Peyer's patch (tissue), 4 donors: Measurements from ENCODE around the gene CTCFL. TPM values are rescaled to one million over a fixed set of nuclear protein-coding genes. Genes with fewer than 3 reads are reported as not detected.

ENCODE experiments used
- DNase-seq, 3 donors: peaks; one replicate each; pipeline ENCODE4 v3.0.0-alpha.2; 2017 to 2019
- H3K27ac ChIP-seq, 4 donors: fragments of 200-600 bp; sonication (generic); one replicate each; pipeline ENCODE4 v1.5.1; 2016 to 2019
- H3K27me3 ChIP-seq, 2 donors: fragments of 200-600 bp; sonication (generic); one replicate each; pipeline ENCODE4 v1.5.1; 2019
- H3K36me3 ChIP-seq, 3 donors: fragments of 200-600 bp; sonication (generic); one replicate each; pipeline ENCODE4 v1.5.1; 2016 to 2019
- H3K4me1 ChIP-seq, 4 donors: fragments of 200-600 bp; sonication (generic); one replicate each; pipeline ENCODE4 v1.5.1; 2016 to 2019
- H3K4me3 ChIP-seq, 4 donors: fragments of 200-600 bp; sonication (generic); 1 replicate in 3 of 4; 2 replicates in 1 of 4; pipeline ENCODE4 v1.5.1; 2016 to 2019; ENCODE audit warnings: mild to moderate bottlenecking in 1 of 4
- H3K9me3 ChIP-seq, 4 donors: fragments of 200-600 bp; sonication (generic); one replicate each; pipeline ENCODE4 v1.5.1; 2016 to 2019; ENCODE audit warnings: mild to moderate bottlenecking in 1 of 4
- CTCF ChIP-seq, 6 experiments: fragments of 450-650 bp in 4 of 6; fragments of 200-600 bp in 2 of 6; sonication (generic) in 1 of 6; IDR thresholded peaks; one replicate each; pipeline ENCODE4 v1.5.1; 2017 to 2019; ENCODE audit warnings: antibody characterized with exemption in 6 of 6, mild to moderate bottlenecking in 3 of 6, moderate library complexity in 1 of 6
- POLR2A ChIP-seq, 2 donors: fragments of 450-650 bp; IDR thresholded peaks; one replicate each; pipeline ENCODE4 v1.5.1; 2017; ENCODE audit warnings: antibody characterized with exemption in 2 of 2, mild to moderate bottlenecking in 2 of 2, moderate library complexity in 2 of 2
- total RNA-seq, 4 donors: library from RNA; depleted of rRNA; stranded (reverse); fragments of >200 nt; gene quantifications; one replicate each; pipeline ENCODE4 v1.1.0, GENCODE V29; 2016

Gene CTCFL
- total RNA-seq, 4 donors from 2014 or later = not detected

GRCh38 chr20:57561356-57562279 is 36.7 kb upstream of the CTCFL start:
- no peak for DNase-seq
- peak overlapping the region in 3 of 4 donors; percentile 13 to 61 (median 59) for H3K4me3 ChIP-seq
- H3K27me3 ChIP-seq = no peaks in the 10 kb centered on the region
- no peaks in the 10 kb centered on the region for H3K9me3 ChIP-seq
- peaks cover 0 to 21% (median 4%) of the 10 kb centered on the region in 4 donors for H3K4me1 ChIP-seq
- TF ChIP-seq POLR2A (IDR thresholded peaks at IDR 0.05) = no peak
- TF ChIP-seq CTCF (IDR thresholded peaks at IDR 0.05) = no peak
- peaks cover 0 to 46% (median 4%) of the 10 kb centered on the region in 3 donors for H3K36me3 ChIP-seq
- H3K27ac ChIP-seq = peak overlapping the region in 3 of 4 donors; percentile 66 to 91 (median 81)

- H3K4me1 ChIP-seq = peaks cover 0 to 21% (median 4%) of the 10 kb centered on the region in 4 donors
- H3K27ac ChIP-seq = peak within 1 kb of the TSS in 3 of 4 donors; percentile 66 to 91 (median 85)
- DNase-seq = peak in 2 of 3 donors; percentile 94 to 98
- no peaks in the 10 kb centered on the region for H3K9me3 ChIP-seq
- TF ChIP-seq POLR2A (IDR thresholded peaks at IDR 0.05) (peak; percentile 96 to 99), CTCF (IDR thresholded peaks at IDR 0.05) (no peak)
- peak within 1 kb of the TSS in 3 of 4 donors; percentile 13 to 61 (median 59) for H3K4me3 ChIP-seq
- H3K27me3 ChIP-seq = no peaks in the 10 kb centered on the region
- H3K36me3 ChIP-seq = peaks cover 0 to 45% (median 4%) of the 10 kb centered on the region in 3 donors
Measured at GRCh38 chr20:57560554-57561355, 35.8 kb upstream of the CTCFL start, which contains the start of gene PCK1. Gene PCK1, plus strand, starts transcription at chr20:57561110. Its CDS starts 302 bp downstream, at chr20:57561412.

- DNase-seq = no peak
- H3K4me3 ChIP-seq = no peak overlapping the region
- H3K27ac ChIP-seq = peak overlapping the region in 3 of 4 donors; percentile 60 to 91 (median 85)
- H3K9me3 ChIP-seq = no peaks in the 10 kb centered on the region
- no peaks in the 10 kb centered on the region for H3K27me3 ChIP-seq
- TF ChIP-seq POLR2A (IDR thresholded peaks at IDR 0.05) (no peak), CTCF (IDR thresholded peaks at IDR 0.05) (no peak)
- H3K36me3 ChIP-seq = peaks cover 0 to 37% (median 4%) of the 10 kb centered on the region in 3 donors
- peaks cover 0 to 21% (median 4%) of the 10 kb centered on the region in 4 donors for H3K4me1 ChIP-seq
Measured at GRCh38 chr20:57559658-57560553, 35.0 kb upstream of the CTCFL start.

- no peak for TF ChIP-seq POLR2A (IDR thresholded peaks at IDR 0.05)
- TF ChIP-seq CTCF (IDR thresholded peaks at IDR 0.05) = no peak
- peaks cover 0 to 30% (median 4%) of the 10 kb centered on the region in 3 donors for H3K36me3 ChIP-seq
- H3K4me1 ChIP-seq = peaks cover 0 to 21% (median 4%) of the 10 kb centered on the region in 4 donors
Measured at GRCh38 chr20:57559289-57559634, 34.3 kb upstream of the CTCFL start.

More at GRCh38 chr20:57559289-57559634, 34.3 kb upstream of the CTCFL start:
- no peaks in the 10 kb centered on the region for H3K9me3 ChIP-seq
- H3K27ac ChIP-seq = peak overlapping the region in 3 of 4 donors; percentile 60 to 91 (median 65)
- no peak for DNase-seq
- H3K4me3 ChIP-seq = no peak overlapping the region
- H3K27me3 ChIP-seq = no peaks in the 10 kb centered on the region
